ENCODE results near the gene MRI1. TPM values are rescaled to one million over a fixed set of nuclear protein-coding genes. Genes with fewer than 3 reads are reported as not detected.

Gene MRI1
- total and polyA plus RNA-seq, 4 donors: 23.5 to 63.2 (median 29.9) TPM

GRCh38 chr19:13794398-13794756 lies 30.1 kb downstream of the MRI1 start:
- 0 to 3% methylated on average over 8 of the region's 8 CpGs for WGBS, 2 donors
- peaks cover 4 to 23% (median 7%) of the 10 kb centered on the region in 5 donors for H3K4me1 ChIP-seq (ENCODE audit: control insufficient read depth in 5 of 5, insufficient read depth in 5 of 5, low read length in 5 of 5)
- no peak for ATAC-seq (ENCODE audit: insufficient read depth, low FRiP score)

DNA sequence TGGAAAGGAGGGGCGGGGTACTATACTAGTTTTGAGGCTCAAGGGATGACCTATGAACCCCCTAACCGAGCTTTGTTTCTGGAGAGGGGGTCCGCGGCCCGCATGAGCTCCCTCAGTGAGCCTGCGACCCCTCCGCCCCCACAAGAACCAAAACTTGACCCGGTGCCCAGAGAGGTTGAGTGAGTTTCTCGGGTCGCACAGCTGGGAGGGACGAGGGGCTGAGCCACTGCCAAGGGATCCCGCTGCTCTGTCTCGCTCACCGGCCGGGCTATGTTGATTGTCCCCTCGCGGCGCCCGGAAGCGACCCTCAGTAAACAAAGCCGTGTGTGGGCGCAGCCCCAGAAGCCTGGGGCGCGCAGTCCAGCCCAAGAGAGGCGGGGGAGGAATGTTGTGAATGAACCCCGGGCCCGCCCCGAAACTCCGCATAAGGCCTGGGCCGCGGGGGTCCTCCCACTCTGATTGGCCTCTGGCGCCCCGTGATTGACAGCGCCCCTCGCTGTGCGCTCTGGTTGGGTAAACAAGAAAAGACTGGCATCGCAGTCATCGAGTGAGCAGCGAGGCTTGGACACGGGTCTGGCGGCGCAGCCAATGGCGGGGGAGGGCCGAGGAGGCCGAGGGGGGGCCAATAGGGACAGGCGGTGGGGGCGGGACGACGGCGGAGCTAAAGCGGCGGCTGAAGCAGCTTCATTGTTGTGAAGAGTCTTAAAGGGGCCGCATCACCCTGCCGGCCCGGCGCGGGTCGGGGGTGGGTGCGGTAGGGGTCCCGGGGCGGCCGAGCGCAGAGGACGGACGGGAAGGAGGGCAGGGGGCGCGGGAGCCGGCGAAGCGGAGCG lies 30.7 kb downstream of the MRI1 start, which contains the start of gene ZSWIM4:
Gene ZSWIM4 (plus strand): TSS at position 687 of the 833 bp plus-strand sequence. CDS start 206 bp downstream, outside the sequence.
- peak within 1 kb of the TSS; percentile 79 for H3K4me3 ChIP-seq
- H3K9ac ChIP-seq (ENCODE audit: insufficient read depth in 1 of 2, low read length in 2 of 2): peak within 1 kb of the TSS; percentile 37 to 68
- ATAC-seq (ENCODE audit: insufficient read depth, low FRiP score) (peak; percentile 96), DNase-seq (peak; percentile 100)
- no peak for TF ChIP-seq CTCF (IDR thresholded peaks at IDR 0.05; ENCODE audit: control extremely low read depth, extremely low read depth)
- no peaks in the 10 kb centered on the region for H3K27me3 ChIP-seq (ENCODE audit: control insufficient read depth in 3 of 3, insufficient read depth in 3 of 3, low read length in 2 of 3)
- WGBS, 2 donors: 1% methylated on average over 65 to 71 of the region's 71 CpGs
- peak within 1 kb of the TSS; percentile 92 to 95 for H3K27ac ChIP-seq (ENCODE audit: low read depth in 1 of 2, low read length in 1 of 2)
- peaks cover 4 to 23% (median 7%) of the 10 kb centered on the region in 5 donors for H3K4me1 ChIP-seq (ENCODE audit: control insufficient read depth in 5 of 5, insufficient read depth in 5 of 5, low read length in 5 of 5)
- no peaks in the 10 kb centered on the region for H3K9me3 ChIP-seq (ENCODE audit: control insufficient read depth in 4 of 4, insufficient read depth in 3 of 4, low read length in 3 of 4)
- H3K36me3 ChIP-seq (ENCODE audit: control insufficient read depth in 4 of 4, insufficient read depth in 4 of 4, low read length in 4 of 4): no peaks in the 10 kb centered on the region

More at GRCh38 chr19:13794398-13794756, 30.1 kb downstream of the MRI1 start:
- H3K27me3 ChIP-seq (ENCODE audit: control insufficient read depth in 3 of 3, insufficient read depth in 3 of 3, low read length in 2 of 3): no peaks in the 10 kb centered on the region
- no peaks in the 10 kb centered on the region for H3K36me3 ChIP-seq (ENCODE audit: control insufficient read depth in 4 of 4, insufficient read depth in 4 of 4, low read length in 4 of 4)
- H3K4me3 ChIP-seq: peak overlapping the region; percentile 3
- H3K9ac ChIP-seq (ENCODE audit: insufficient read depth in 1 of 2, low read length in 2 of 2): peak overlapping the region; percentile 21 to 68
- TF ChIP-seq CTCF (IDR thresholded peaks at IDR 0.05; ENCODE audit: control extremely low read depth, extremely low read depth): no peak
- H3K27ac ChIP-seq (ENCODE audit: low read depth in 1 of 2, low read length in 1 of 2): peak overlapping the region; percentile 90 to 95
- no peaks in the 10 kb centered on the region for H3K9me3 ChIP-seq (ENCODE audit: control insufficient read depth in 4 of 4, insufficient read depth in 3 of 4, low read length in 3 of 4)
- DNase-seq: peak; percentile 95 to 97 (median 95)

GRCh38 chr19:13795595-13796300 lies 31.4 kb downstream of the MRI1 start:
- H3K27me3 ChIP-seq (ENCODE audit: control insufficient read depth in 3 of 3, insufficient read depth in 3 of 3, low read length in 2 of 3): no peaks in the 10 kb centered on the region
- H3K27ac ChIP-seq (ENCODE audit: low read depth in 1 of 2, low read length in 1 of 2): peak overlapping the region; percentile 82 to 92
- peaks cover 4 to 23% (median 7%) of the 10 kb centered on the region in 5 donors for H3K4me1 ChIP-seq (ENCODE audit: control insufficient read depth in 5 of 5, insufficient read depth in 5 of 5, low read length in 5 of 5)
- no peak for TF ChIP-seq CTCF (IDR thresholded peaks at IDR 0.05; ENCODE audit: control extremely low read depth, extremely low read depth)
- DNase-seq (peak; percentile 21 to 33 (median 28)), ATAC-seq (ENCODE audit: insufficient read depth, low FRiP score) (no peak)
- H3K36me3 ChIP-seq (ENCODE audit: control insufficient read depth in 4 of 4, insufficient read depth in 4 of 4, low read length in 4 of 4): no peaks in the 10 kb centered on the region
- 3 to 8% methylated on average over 12 to 42 of the region's 42 CpGs for WGBS, 2 donors
- peak overlapping the region; percentile 79 for H3K4me3 ChIP-seq
- no peaks in the 10 kb centered on the region for H3K9me3 ChIP-seq (ENCODE audit: control insufficient read depth in 4 of 4, insufficient read depth in 3 of 4, low read length in 3 of 4)
- peak overlapping the region; percentile 37 to 65 for H3K9ac ChIP-seq (ENCODE audit: insufficient read depth in 1 of 2, low read length in 2 of 2)

All from lung (tissue), 12 donors.